Neural progenitor cell (in vitro differentiated cells): Measurements from ENCODE around the gene PPFIA4. TPM values are rescaled to one million over a fixed set of nuclear protein-coding genes. Genes with fewer than 3 reads are reported as not detected.

Experiments
- DNase-seq: peaks from one replicate; pipeline ENCODE4 v3.0.0-alpha.2; 2016; ENCODE audit warnings: low spot score
- H2AFZ ChIP-seq: fragments of 200-600 bp; sonication (generic); replicated peaks from 2 replicates; pipeline ENCODE4 v1.6.1; 2016; ENCODE audit warnings: antibody characterized with exemption
- H3F3A ChIP-seq: fragments of 200-600 bp; sonication (generic); 2 replicates; pipeline ENCODE4 v1.6.1; 2016; ENCODE audit warnings: antibody characterized with exemption, low read depth
- H3K27ac ChIP-seq: fragments of 200-600 bp; sonication (generic); 2 replicates; pipeline ENCODE4 v1.5.1; 2016; ENCODE audit warnings: mild to moderate bottlenecking
- H3K27me3 ChIP-seq: fragments of 200-600 bp; sonication (generic); 2 replicates; pipeline ENCODE4 v1.6.1; 2016; ENCODE audit warnings: mild to moderate bottlenecking, moderate library complexity
- H3K36me3 ChIP-seq: fragments of 200-600 bp; sonication (generic); 2 replicates; pipeline ENCODE4 v1.5.1; 2016
- H3K4me1 ChIP-seq: fragments of 200-600 bp; sonication (generic); 2 replicates; pipeline ENCODE4 v1.6.1; 2016; ENCODE audit warnings: mixed run types
- H3K4me2 ChIP-seq: fragments of 200-600 bp; sonication (generic); 2 replicates; pipeline ENCODE4 v1.6.1; 2016
- H3K4me3 ChIP-seq: fragments of 200-600 bp; sonication (generic); 2 replicates; pipeline ENCODE4 v1.5.1; 2016
- H3K79me2 ChIP-seq: fragments of 200-600 bp; sonication (generic); 2 replicates; pipeline ENCODE4 v1.6.1; 2016; ENCODE audit warnings: low read depth
- H3K9ac ChIP-seq: fragments of 200-600 bp; sonication (generic); 2 replicates; pipeline ENCODE4 v1.6.1; 2016
- H3K9me3 ChIP-seq: fragments of 200-600 bp; sonication (generic); 2 replicates; pipeline ENCODE4 v1.5.1; 2016; ENCODE audit warnings: low read depth
- H4K20me1 ChIP-seq: fragments of 200-600 bp; sonication (generic); 2 replicates; pipeline ENCODE4 v1.6.1; 2016; ENCODE audit warnings: low read depth
- H3K27ac Mint-ChIP-seq: 3 replicates; pipeline ENCODE4 v1.8.0; 2021; ENCODE audit warnings: mixed read lengths
- H3K27me3 Mint-ChIP-seq: 2 replicates; pipeline ENCODE4 v1.8.0; 2022; ENCODE audit warnings: low read depth, mild to moderate bottlenecking, inconsistent platforms, moderate library complexity, mixed read lengths; ENCODE audit not compliant: insufficient read depth
- H3K36me3 Mint-ChIP-seq: 3 replicates; pipeline ENCODE4 v1.8.0; 2021; ENCODE audit warnings: mixed read lengths
- H3K4me1 Mint-ChIP-seq: 3 replicates; pipeline ENCODE4 v1.8.0; 2021; ENCODE audit warnings: mixed read lengths
- H3K4me3 Mint-ChIP-seq: 3 replicates; pipeline ENCODE4 v1.8.0; 2021; ENCODE audit warnings: mild to moderate bottlenecking, moderate library complexity, mixed read lengths
- H3K9me3 Mint-ChIP-seq: 3 replicates; pipeline ENCODE4 v1.8.0; 2020; ENCODE audit warnings: mixed read lengths
- EZH2 ChIP-seq: fragments of 200-600 bp; sonication (generic); IDR thresholded peaks from 2 replicates; pipeline ENCODE4 v1.6.1; 2017; ENCODE audit warnings: antibody characterized with exemption, mild to moderate bottlenecking, moderate library complexity
- EZH2phosphoT487 ChIP-seq: fragments of 200-600 bp; sonication (generic); IDR thresholded peaks from 2 replicates; pipeline ENCODE4 v1.6.1; 2017; ENCODE audit warnings: antibody characterized with exemption
- total RNA-seq: library from RNA; depleted of rRNA; stranded (reverse); fragments of >200 nt; gene quantifications from 2 replicates; pipeline ENCODE4 v1.2.3, GENCODE V29; 2015; ENCODE audit warnings: low replicate concordance
- TF ChIP-seq, protein P1 (sequence below): fragments of 200-600 bp; sonication (generic); IDR thresholded peaks from 2 replicates; pipeline ENCODE4 v1.5.1; 2017; ENCODE audit warnings: antibody characterized with exemption, mild to moderate bottlenecking

PPFIA4 gene
- 21.5 and 23.5 TPM in 2 replicates for total RNA-seq

DNA sequence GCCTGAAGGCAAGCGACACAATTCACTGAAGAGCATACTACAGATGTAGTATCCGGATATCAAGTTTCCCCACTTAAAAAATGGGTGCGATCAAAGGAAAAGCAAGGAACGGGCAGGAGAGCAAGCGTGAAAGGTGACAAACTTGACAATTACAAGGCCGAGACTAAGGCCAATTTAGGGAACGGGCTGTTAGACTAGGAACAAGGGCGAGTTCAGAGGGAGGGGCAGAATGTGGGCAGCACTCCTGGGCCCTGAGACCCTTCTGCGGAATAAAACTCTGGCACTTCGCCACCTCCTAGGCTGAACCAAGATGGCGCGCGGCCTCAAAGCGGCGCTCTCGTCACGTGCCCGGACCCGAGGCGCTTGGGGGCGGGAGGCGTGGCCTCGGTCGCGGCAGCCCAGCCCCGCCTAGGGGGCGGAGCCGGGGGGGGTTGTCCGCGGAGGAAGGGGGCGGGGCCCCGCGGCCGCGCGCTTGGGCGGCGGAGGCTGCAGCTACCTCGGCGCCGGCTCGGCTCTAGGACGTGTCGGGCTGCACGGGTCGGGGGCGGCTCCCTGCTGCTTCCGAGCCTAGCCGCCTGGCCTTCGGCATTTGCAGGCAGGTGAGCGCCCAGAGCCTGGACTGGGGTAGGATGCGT, at the start of gene PPFIA4:
Gene PPFIA4 (plus strand): TSS at position 461 of the 635 bp plus-strand sequence. CDS start 12,518 bp downstream, outside the sequence.
- peak within 1 kb of the TSS; percentile 15 for H3K27ac Mint-ChIP-seq
- peaks cover 23% of the 10 kb centered on the region for H3K36me3 Mint-ChIP-seq
- H3K4me3 Mint-ChIP-seq: peak within 1 kb of the TSS; percentile 84
- Histone ChIP-seq H3K4me1 (peaks cover 11% of the 10 kb centered on the region), H2AFZ (peak within 1 kb of the TSS; percentile 75), H3K27ac (no peak within 1 kb of the TSS), H3K27me3 (peaks cover 38% of the 10 kb centered on the region), H3K4me2 (peak within 1 kb of the TSS; percentile 88), H3K36me3 (peaks cover 15% of the 10 kb centered on the region), H3K9ac (peak within 1 kb of the TSS; percentile 7), H3K4me3 (peak within 1 kb of the TSS; percentile 68), H3K79me2 (no peaks in the 10 kb centered on the region), H4K20me1 (peaks cover 17% of the 10 kb centered on the region), H3F3A (peaks cover 27% of the 10 kb centered on the region), H3K9me3 (no peaks in the 10 kb centered on the region)
- H3K4me1 Mint-ChIP-seq: peaks cover 20% of the 10 kb centered on the region
- H3K27me3 Mint-ChIP-seq: peaks cover 14% of the 10 kb centered on the region
- TF ChIP-seq EZH2phosphoT487 (no peak), EZH2 (no peak)
- TF ChIP-seq, protein P1, sequence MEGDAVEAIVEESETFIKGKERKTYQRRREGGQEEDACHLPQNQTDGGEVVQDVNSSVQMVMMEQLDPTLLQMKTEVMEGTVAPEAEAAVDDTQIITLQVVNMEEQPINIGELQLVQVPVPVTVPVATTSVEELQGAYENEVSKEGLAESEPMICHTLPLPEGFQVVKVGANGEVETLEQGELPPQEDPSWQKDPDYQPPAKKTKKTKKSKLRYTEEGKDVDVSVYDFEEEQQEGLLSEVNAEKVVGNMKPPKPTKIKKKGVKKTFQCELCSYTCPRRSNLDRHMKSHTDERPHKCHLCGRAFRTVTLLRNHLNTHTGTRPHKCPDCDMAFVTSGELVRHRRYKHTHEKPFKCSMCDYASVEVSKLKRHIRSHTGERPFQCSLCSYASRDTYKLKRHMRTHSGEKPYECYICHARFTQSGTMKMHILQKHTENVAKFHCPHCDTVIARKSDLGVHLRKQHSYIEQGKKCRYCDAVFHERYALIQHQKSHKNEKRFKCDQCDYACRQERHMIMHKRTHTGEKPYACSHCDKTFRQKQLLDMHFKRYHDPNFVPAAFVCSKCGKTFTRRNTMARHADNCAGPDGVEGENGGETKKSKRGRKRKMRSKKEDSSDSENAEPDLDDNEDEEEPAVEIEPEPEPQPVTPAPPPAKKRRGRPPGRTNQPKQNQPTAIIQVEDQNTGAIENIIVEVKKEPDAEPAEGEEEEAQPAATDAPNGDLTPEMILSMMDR: no peak
- peak; percentile 95 for DNase-seq
- H3K9me3 Mint-ChIP-seq: no peaks in the 10 kb centered on the region

DNA sequence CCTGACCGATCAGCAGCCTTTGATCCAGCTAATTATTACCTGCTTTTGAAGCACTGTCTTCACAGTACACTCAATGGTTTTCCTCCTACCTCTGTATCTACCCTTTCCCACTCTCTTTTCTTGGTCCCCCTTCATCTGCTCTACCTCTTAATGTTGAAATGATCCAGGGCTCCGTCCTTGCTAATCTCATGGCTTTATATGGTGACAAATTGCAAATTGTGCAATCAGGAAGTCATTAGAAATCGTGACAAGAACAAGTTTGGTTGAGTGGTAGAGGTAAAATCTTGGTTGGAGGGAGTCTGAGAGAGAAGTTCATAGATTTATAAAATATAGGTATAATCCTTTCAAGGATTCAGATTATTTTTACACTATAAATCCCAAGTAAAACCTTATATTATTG, 49.7 kb upstream of the PPFIA4 start:
- no peaks in the 10 kb centered on the region for H3F3A ChIP-seq
- H3K27me3 Mint-ChIP-seq: peaks cover 13% of the 10 kb centered on the region
- no peaks in the 10 kb centered on the region for H3K36me3 Mint-ChIP-seq
- no peak overlapping the region for H3K4me2 ChIP-seq
- H3K27ac Mint-ChIP-seq: no peak overlapping the region
- H3K4me1 ChIP-seq: no peaks in the 10 kb centered on the region
- H3K36me3 ChIP-seq: no peaks in the 10 kb centered on the region
- H3K4me3 Mint-ChIP-seq: no peak overlapping the region
- no peak overlapping the region for H3K9ac ChIP-seq
- no peaks in the 10 kb centered on the region for H3K9me3 ChIP-seq
- DNase-seq: no peak
- H2AFZ ChIP-seq: no peak overlapping the region
- H3K27me3 ChIP-seq: peaks cover 11% of the 10 kb centered on the region
- H3K79me2 ChIP-seq: no peaks in the 10 kb centered on the region
- H3K9me3 Mint-ChIP-seq: no peaks in the 10 kb centered on the region
- H3K4me3 ChIP-seq: no peak overlapping the region
- no peak overlapping the region for H3K27ac ChIP-seq
- TF ChIP-seq EZH2 (no peak), EZH2phosphoT487 (no peak)
- TF ChIP-seq, protein P1: no peak
- no peaks in the 10 kb centered on the region for H4K20me1 ChIP-seq
- H3K4me1 Mint-ChIP-seq: peaks cover 3% of the 10 kb centered on the region

DNA sequence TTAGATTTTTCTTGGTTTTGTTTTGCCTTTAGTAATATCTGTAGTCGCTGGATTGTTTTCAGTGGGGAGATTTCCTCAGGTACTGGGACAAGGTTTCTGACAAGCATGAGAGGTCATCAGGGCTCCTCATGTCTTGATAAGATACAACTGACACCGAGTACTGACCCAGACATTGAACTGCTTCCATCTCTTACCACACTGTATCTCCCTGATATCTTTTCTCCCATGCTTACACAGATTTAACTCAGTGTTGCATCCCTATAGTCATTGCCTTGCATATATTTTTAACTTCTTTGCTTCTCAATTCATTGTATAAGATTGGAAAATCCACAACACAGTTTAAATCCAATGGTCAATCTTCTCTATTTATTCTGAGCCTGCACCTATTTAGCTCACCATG, 46.8 kb upstream of the PPFIA4 start:
- H3K9me3 Mint-ChIP-seq: no peaks in the 10 kb centered on the region
- no peak overlapping the region for H3K4me3 Mint-ChIP-seq
- peaks cover 10% of the 10 kb centered on the region for H3K27me3 Mint-ChIP-seq
- H3K79me2 ChIP-seq: no peaks in the 10 kb centered on the region
- no peak overlapping the region for H3K27ac ChIP-seq
- no peaks in the 10 kb centered on the region for H4K20me1 ChIP-seq
- no peak overlapping the region for H3K4me3 ChIP-seq
- H2AFZ ChIP-seq: no peak overlapping the region
- H3K27me3 ChIP-seq: peaks cover 3% of the 10 kb centered on the region
- H3K4me1 ChIP-seq: no peaks in the 10 kb centered on the region
- no peaks in the 10 kb centered on the region for H3K36me3 ChIP-seq
- H3K36me3 Mint-ChIP-seq: no peaks in the 10 kb centered on the region
- no peaks in the 10 kb centered on the region for H3F3A ChIP-seq
- H3K9ac ChIP-seq: no peak overlapping the region
- TF ChIP-seq EZH2 (no peak), EZH2phosphoT487 (no peak)
- TF ChIP-seq, protein P1: no peak
- peaks cover 3% of the 10 kb centered on the region for H3K4me1 Mint-ChIP-seq
- no peak overlapping the region for H3K27ac Mint-ChIP-seq
- no peak for DNase-seq
- no peak overlapping the region for H3K4me2 ChIP-seq
- H3K9me3 ChIP-seq: no peaks in the 10 kb centered on the region
